Measurements from ENCODE around the gene FREY1.
A peak's percentile ranks its signal among the peaks of the same experiment; 100 is the strongest.

Gene FREY1

DNA sequence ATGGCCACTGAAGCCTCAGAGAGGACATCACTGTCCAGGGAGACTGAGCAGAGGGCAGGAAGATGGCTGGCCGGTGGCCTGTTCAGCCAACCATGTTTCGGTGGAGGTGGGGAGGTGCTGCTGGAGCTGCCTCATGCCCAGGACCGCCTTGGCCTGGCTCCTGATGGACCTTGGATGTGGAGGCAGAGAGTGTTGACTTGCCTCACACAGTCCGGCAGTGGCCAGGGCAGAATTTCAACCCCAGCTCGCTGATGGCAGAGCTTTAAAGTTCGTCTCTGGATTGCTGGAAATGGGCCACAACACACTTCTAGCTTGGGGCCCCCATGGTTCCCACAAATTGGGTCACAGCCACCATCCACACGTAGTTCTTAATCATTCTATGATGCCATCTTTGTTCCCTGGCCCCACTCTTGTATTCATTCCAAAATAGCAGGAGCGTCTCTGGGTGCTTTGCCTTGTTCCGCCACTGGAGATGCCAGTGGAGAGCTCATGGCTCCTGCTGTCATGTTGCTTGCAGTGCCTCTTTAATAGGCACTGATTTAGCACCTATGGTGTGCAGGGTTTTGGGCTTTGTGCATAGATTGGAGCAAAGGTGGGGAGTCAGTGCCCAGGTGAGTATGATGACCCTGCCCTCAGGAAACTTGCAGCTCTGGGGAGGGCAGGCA lies 16.1 kb downstream of the FREY1 start:
- no peak for DNase-seq

DNA sequence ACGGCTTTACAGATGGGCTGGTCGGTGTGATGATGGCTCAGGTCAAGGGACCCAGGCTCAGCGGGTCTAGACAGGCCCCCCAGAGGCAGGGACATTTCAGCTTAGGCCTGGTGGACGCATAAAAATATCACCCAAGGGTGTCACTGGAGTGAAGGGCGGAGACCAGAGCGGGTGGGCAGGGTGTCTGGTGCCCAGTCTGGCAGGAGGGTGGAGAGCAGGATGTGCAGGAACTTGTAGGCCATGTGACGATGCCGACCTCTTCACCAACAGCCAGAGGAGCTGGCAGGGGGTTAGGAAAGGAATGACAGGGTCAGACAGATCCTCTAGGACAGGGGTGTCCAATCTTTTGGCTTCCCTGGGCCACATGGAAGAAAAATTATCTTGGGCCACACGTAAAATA lies 17.1 kb downstream of the FREY1 start:
- no peak for DNase-seq

DNA sequence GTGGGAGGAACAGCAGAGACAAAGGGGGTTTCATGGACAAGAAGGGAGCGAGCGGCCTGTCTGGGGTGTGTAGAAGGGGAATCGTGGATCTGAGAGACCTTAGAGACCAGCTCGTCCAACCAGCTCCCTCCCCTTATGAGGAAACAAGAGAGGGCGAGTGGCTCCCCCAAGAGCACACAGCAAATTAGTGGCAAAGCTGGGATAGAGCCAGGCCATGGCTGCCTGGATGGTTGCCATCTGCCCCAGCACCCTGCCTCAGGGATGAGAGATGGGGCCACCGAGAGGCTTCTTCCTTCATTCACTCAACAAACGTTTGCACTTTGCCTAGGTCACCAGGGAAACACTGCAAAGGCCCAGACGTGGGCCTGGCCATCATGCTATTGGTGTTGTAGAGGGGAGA lies 17.5 kb downstream of the FREY1 start:
- no peak for DNase-seq

DNA sequence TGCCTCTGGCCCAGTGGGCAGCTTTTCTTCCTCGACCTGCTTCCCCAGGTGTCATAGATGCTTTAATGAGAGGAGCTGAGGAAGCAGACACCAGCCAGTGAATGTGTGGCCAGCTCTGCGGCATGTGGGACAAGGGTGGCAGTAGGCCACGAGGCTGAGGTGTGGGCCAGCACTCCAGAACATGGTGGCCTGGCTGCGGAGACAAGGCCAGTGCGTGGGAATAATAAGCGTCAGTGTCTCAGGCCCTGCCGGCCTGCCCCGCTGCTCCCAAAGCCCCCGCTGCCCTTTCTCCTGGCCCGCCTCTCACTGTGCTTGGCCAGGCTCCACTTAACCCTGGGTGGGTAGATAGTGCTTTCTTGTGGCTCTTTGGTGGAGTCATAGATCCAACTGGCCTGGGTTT lies 19.5 kb downstream of the FREY1 start:
- no peak for DNase-seq

DNA sequence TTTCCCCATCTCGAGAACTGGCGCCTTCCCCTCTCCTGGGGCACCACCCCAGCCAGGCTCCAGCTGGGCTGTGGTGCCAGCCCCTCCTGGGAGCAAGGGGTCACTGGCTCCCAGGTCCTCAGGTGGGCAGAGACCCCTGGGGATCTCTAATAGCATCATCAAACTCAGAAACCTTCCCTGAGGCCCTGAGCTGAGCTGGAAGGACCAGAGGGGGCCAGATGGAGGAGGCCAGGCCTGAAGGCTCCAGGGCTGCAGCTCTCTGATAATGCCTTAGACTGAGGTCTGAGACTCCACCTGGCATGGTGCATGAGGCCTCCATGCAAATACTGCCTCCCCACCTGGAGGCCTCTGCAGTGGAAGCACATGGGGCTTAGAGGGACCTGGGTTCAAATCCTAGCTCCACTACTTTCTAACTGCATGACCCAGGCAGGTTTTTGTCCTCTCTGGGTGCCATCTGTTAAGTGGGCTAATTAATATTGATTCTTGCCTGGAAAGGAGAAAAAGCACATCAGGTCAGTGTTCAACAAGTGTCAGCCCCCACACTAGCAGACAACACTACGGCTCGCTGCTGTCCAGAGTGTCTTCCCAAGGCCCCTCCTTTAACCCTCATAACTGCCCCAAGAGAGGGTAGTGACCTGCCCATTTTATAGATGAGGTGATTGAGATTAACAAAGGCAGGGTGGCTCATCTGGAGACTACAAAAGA lies 20.1 kb downstream of the FREY1 start:
- DNase-seq, result no peak

DNA sequence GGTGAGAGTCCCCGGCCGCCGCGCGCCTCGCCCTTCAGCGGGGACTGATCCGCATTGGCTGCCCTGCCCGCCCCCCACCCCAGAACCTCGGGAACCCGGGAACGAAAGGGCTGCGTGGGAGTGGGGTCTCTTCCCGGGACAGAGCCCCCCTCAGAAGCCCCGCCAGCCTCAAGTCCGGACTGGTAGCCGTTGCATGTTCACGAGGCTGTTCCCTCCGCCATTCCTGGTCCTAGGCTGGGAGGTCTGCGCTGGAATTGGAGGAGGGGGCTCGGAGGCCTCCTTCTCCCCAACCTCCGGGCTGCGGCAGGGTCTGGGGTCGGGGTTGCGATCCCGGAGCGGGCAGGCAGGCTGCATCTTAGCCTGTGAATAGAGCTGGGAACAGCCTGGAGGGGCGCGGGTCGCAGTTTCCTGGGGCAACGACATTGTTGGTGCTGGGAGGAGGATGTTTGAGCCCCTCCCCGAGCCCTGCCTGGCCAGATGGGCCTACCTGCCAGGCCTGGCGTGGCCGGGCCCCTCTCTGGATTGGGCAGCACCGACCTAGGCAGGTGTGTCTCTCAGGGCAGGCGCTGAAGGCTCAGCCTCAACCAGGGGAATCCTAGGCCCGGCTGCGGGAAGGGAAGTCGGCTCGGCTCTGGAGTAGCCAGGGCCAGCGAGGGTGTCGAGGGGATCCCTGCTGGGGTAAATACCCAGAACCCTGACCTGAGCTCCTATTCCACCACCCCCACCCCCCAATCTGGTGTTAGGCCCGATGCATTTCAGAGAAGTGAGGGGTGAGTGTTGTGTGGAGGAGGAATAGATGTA lies 20.9 kb downstream of the FREY1 start:
- DNase-seq, result no peak

DNA sequence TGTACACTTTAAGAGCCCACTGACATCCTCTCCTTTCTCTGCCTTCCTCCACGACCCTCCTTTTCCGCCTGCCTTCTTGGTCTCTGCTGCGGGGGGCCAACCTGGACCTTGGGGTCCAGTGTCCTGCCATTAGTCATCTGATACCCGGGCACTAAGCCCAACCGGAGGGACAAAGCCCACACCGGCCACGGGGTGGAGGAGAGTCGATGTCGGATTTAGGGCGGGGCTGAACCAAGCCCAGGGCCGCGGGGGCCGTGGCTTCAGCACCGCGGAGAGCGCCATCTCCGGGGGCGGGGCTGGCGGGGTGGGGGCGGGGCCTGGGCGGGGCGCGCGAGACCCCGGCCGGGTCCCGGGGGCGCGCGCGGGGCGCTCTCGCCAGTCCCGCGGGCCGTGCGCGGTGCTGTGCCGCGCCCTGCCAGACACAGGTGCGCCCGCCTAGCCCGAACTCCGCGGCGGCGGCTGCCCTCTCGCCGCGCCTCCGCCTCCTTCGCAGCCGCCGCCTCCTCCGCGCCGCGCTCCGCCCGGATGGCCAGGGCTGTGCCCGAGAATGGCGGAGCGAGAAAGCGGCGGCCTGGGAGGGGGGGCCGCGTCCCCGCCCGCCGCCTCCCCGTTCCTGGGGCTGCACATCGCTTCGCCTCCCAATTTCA lies 21.7 kb downstream of the FREY1 start, which contains the start of gene MAPK8IP1:
TSS of gene MAPK8IP1 (plus strand) at position 378 of the 647 bp plus-strand sequence. CDS start at position 548, 170 bp downstream.
- peak; percentile 53 for DNase-seq

DNA sequence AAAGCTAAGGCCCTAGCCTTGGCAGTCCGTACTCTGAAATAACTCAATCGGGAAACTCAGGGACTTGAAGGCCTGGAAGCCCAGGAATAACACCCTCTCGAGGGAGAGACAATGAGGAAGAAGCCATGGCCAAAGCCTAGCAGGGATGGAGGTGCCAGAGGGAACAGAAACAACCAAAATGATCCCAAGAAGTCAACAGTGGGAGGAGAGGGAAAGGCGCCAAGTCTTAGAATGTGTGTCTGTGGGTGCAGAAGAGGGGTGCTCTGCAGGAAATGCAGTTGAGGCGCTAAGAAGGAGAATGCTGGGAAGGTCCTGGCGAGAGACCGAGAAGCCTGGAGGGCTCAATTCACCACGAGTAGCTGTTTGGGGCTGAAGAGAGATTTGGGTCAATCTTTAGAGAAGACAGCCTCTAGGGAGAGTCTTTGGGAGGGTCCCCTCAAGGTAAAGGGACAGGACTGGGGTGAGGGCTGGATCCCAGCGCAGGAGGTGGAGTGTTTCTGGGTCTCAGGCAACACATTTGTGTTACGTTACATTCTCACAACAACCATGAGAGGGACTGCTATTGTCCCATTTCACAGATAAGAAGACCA lies 22.4 kb downstream of the FREY1 start:
- no peak for DNase-seq

DNA sequence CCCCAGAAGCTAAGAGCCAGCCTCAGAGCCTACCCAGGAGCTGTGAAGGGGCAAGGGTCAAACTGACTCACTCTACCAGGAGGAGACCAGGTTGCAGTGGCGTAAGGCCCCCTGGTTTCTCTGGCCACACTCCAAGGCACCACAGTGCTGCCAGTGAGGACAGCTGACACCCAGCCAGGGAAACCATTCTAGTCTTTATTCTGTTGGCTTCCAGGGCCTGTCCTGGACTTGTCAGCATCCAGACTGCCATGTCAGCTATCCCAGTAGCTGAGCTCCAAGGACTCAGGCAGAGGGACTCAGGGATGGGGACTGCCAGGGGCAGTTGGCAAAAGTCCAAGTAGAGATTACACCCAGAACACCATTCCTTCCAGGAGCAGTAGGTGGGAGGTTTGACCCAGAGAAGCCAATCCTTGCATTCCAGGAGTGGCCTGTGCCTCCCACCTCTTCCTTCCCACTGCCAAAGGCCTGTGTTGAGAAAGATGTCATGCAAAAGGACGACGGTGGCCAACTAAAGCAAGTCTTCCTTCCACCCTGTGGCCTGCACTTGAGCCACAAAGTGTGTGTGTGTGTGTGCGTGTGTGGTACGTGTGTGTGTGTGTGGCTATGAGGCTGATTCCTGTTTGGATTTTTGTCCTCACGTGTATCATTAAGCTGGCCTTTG lies 25.2 kb downstream of the FREY1 start:
- no peak for DNase-seq

DNA sequence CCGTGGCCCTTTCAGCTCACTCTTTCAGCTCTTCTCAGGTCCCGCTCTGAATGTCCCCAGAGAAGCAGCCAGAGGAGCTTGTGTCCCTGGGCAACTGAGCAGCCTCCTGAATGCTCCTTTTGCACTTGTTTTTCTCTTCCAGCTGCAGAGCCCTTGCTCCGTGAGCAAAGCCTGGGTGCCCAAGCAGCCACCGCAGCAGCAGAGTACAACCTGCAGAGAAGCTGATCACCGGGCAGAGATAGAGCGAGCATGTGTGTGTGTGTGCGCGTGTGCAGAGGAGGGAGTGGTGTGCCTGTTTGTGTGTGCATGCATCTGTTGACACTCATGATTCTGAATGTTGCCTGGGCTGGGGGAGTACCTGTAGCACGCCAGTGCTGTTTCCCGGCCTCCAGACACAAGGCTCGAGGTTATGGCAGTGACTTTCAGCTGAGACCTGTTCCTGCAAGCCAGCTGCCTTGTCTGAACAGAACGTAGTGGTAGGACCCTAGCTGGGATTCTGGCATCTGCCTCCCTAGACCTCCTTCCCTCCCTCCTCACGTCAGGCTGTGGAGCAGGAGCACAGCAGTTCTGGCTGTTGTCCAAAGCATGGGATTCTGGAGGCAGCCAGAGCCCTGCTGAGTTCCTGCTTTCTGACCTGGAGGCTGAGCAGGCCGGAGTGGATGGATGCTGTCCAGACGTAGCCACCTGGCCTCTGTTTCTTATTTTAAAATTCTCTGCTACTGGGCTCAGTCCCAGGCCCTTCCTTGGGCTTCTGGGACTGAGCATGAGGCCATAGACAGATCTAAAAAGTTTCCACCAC lies 26.1 kb downstream of the FREY1 start:
- no peak for DNase-seq

DNA sequence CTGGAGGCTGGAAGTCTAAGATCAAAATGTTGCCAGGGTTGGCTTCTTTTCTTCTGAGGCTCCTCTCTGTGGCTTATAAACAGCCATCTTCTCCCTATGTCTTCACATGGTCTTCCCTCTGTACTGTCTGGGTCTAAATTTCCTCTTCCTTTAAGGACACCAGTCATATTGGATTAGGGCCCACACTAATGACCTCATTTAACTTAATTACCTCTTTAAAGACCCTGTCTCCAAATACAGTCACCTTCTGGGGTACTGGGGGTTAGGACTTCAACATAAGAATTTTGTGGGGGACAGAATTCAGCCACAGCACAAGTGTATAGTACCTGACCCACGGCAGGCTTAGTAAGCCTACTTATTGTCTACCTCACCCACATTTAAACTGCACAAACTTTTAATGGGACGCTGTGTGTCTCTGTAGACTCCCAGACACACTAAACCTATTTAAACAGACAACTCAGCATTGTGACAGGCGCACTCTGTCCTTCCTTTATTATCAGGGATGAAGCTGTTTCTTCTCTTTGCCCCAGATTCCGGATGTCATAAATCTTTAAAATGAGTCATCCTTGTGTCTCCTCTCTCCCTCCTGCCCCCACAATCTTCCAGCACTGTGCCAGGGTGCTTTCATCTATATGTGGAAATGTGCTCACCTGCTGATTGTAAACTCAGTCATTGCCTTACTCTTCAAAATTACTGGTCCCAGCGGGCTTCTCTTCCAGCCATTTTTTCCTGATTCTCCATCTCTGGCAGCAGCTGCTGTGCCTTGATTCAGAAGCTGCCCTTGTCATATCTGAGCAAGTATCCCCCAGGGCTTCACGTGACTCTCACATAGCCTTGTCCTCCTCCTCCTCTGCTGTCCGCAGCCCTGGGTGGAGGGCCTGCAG lies 27.0 kb downstream of the FREY1 start:
- DNase-seq, result no peak

DNA sequence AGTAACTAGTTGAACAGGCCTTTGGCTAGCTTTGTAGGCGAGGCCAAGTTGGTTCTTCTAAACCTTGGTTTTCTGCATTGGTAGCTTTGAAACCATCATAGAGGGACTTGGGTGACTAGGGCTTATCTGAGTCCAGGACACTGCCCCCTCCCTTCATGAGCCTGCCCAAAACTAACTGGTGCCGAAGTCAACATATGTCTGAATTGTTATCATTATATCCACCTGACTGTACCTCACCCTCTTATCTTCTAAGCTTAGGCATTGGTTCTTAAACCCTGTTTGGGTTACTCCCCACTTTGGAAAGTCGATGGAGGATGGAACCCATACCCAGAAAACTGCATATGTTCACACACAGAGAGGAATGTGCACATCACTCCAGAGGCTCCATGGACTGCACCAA lies 29.2 kb downstream of the FREY1 start:
- DNase-seq, result no peak

DNA sequence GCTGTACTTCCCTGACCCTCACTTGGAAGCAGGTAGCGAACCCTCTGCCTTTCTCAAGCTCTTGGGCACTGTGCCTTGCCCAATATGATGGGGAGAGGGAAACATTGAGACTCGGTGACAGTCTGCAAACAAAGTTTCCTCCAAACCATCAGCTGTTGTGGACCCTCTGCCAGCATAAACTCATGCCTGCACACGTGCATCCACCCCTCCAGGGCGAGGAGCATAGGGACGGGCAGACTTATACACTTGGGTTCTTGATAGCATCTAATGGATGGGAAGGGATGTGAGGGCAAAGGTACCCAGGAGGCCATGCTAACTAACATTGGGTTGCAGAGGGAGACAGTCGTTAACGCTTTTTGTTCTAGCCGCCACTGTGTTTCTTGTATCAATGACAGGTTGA lies 29.9 kb downstream of the FREY1 start:
- no peak for DNase-seq

DNA sequence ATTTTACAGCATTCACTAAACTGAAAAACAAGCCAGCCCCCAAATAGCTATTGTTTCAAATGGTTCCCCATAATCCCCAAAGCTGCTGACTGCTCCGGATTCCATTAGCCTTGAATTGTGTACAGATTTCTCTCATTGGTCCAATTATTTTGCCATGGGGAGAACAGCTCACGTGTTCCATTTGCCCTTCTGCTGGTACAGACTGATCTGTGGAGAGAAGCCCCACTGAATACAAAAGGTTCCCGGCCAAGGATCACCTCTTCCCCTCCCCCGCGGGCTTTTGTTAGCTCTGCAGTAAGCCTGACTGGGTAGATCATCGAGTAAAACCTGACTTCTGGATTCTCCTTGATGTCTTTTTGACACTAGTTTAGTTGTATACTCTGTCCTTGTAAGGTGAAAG lies 30.7 kb downstream of the FREY1 start:
- DNase-seq, result no peak

DNA sequence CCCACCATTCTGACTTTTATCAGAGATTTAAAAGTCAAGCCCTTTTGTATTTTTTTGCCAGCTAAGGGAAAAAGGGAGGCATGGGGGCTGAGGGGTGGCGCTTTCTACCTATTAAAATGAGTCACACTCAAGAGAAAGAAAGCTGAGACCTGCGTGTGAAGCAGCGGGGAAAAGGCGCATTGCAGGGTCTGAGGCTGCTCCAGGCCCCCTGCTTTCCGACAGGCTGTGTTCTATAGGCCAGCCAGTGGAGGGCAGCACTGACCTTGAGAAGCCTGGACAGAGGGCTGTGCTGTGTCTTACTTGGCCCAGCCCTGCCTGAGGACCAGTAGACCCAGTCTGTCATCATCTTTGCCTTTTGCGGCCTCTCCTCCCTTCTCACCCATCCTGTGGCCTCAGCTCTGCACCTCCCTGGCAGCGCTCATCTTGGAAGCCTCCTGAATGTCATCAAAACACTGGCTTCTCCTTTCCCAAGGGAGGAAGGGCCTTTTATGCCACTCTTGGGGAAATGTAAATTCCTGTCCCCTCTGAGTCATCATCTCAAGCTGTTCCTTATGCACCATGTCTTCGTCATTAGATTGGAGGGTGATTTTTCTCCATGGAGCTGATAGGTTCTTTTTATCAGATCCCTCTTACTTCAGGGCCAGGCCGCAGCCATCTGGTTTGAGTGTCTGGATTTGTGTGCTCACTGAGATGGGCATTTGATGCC lies 34.3 kb downstream of the FREY1 start:
- peak; percentile 59 for DNase-seq

DNA sequence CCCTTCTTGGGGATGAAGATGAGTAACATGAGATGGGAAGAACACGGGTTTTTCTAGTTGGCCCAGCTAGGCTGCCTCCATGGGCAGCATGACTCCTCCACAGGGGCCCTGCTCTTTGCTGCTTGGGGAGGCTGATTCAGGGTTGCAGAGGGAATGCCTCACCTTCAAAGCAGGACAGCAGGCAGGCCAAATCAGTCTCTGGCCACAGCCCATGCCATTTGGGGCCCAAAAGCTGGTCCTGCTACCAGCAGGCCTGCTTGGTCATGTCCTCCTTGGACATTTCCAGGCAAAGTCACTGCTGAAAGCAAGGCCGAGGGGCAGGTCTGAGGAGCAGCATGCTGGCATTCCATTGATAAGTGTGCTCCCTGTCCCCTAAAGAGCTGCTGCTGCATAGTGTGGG lies 35.4 kb downstream of the FREY1 start:
- DNase-seq, result no peak

DNA sequence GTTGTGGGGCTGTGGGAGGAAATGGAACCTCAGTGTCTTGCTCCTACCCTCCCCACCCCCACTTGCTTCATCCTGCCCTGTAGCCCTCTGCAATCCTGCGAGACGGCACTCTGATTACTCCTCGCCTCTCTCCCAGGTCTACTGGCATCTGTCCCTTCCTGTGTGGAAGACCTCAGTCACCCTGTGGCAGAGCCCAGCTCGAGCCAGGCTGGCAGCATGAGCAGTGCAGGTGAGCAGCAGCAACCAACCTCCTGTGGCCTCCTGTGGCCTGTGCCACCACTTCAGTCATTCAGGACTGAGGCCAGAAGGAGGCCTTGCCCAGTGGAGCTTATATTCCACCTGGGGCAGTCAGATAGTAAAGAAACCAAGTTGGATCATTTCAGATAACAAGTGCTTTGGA lies 36.4 kb downstream of the FREY1 start:
- DNase-seq, result no peak

DNA sequence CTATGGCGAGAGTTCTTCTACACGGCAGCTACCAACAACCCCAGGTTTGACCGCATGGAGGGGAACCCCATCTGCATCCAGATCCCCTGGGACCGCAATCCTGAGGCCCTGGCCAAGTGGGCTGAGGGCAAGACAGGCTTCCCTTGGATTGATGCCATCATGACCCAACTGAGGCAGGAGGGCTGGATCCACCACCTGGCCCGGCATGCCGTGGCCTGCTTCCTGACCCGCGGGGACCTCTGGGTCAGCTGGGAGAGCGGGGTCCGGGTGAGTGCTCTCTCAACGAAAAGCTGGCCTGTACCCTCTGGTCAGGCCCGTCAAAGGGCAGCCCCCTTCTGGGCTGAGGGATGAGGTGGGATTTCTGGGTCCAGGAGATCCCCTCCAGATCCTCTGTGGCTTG lies 37.5 kb downstream of the FREY1 start:
- no peak for DNase-seq

DNA sequence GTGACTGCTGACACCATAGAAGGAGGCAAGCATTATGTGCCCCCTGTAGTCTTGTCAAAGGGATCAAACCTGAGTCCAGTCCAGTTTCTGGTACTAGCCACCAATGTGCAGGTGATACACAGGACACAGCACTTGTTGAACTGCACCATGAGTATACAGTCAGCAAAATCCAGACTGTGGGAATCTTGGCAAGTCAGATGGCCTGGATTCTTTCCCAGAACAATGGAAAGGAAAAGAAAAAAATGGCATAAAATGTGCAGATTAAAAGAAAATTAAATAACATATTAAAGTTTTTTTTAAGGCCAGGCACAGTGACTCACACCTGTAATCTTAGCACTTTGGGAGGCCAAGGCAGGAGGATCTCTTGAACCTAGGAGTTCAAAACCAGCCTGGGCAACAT lies 43.0 kb downstream of the FREY1 start:
- DNase-seq, result no peak

Measured in right hindlimb (tissue), 1 donor.